GM23338 (cell line): ENCODE data around the gene SLC6A11. TPM values are rescaled to one million over a fixed set of nuclear protein-coding genes. Genes with fewer than 3 reads are reported as not detected.

Experiments used
- ATAC-seq: fragments of 200-7000 bp; cut with Tn5 transposase; 3 replicates; pipeline ENCODE4 v1.9.1; 2020
- DNase-seq: peaks from one replicate; pipeline ENCODE4 v3.0.0-alpha.2; 2015; ENCODE audit warnings: low spot score
- H2AFZ ChIP-seq: fragments of 200-600 bp; sonication (generic); 2 replicates; pipeline ENCODE4 v1.8.0; 2016; ENCODE audit warnings: antibody characterized with exemption, mild to moderate bottlenecking, moderate library complexity
- H3F3A ChIP-seq: fragments of 200-600 bp; sonication (generic); replicated peaks from 2 replicates; pipeline ENCODE4 v1.8.0; 2017; ENCODE audit warnings: antibody characterized with exemption, mixed run types, low read depth
- H3K27ac ChIP-seq: fragments of 200-600 bp; sonication (generic); 2 replicates; pipeline ENCODE4 v1.6.1; 2016; ENCODE audit warnings: low read depth
- H3K27me3 ChIP-seq: fragments of 200-600 bp; sonication (generic); 2 replicates; pipeline ENCODE4 v1.8.0; 2016; ENCODE audit warnings: mild to moderate bottlenecking, mixed run types, moderate library complexity; ENCODE audit not compliant: insufficient read depth
- H3K36me3 ChIP-seq: fragments of 200-600 bp; sonication (generic); 2 replicates; pipeline ENCODE4 v1.8.0; 2016; ENCODE audit warnings: mild to moderate bottlenecking; ENCODE audit not compliant: insufficient read depth
- H3K4me1 ChIP-seq: fragments of 200-600 bp; sonication (generic); 2 replicates; pipeline ENCODE4 v1.8.0; 2016; ENCODE audit warnings: mild to moderate bottlenecking, moderate library complexity; ENCODE audit not compliant: insufficient read depth
- H3K4me2 ChIP-seq: fragments of 200-600 bp; sonication (generic); 2 replicates; pipeline ENCODE4 v1.7.1; 2017; ENCODE audit warnings: mixed run types
- H3K4me3 ChIP-seq: fragments of 200-600 bp; sonication (generic); 2 replicates; pipeline ENCODE4 v1.6.1; 2016; ENCODE audit warnings: mixed run types
- H3K79me2 ChIP-seq: fragments of 200-600 bp; sonication (generic); replicated peaks from 2 replicates; pipeline ENCODE4 v1.8.0; 2017; ENCODE audit warnings: mild to moderate bottlenecking; ENCODE audit not compliant: insufficient read depth
- H3K9me2 ChIP-seq: fragments of 200-600 bp; sonication (generic); 2 replicates; pipeline ENCODE4 v1.8.0; 2017; ENCODE audit not compliant: insufficient read depth
- H4K20me1 ChIP-seq: fragments of 200-600 bp; sonication (generic); replicated peaks from 2 replicates; pipeline ENCODE4 v1.8.0; 2017; ENCODE audit warnings: mild to moderate bottlenecking; ENCODE audit not compliant: insufficient read depth
- H3K27ac Mint-ChIP-seq: 2 replicates; pipeline ENCODE4 v1.8.0; 2020; ENCODE audit warnings: inconsistent platforms, mild to moderate bottlenecking, moderate library complexity, mixed read lengths
- H3K27me3 Mint-ChIP-seq: 3 replicates; pipeline ENCODE4 v1.8.0; 2022; ENCODE audit warnings: low read depth, mild to moderate bottlenecking, moderate library complexity, mixed read lengths, inconsistent platforms; ENCODE audit not compliant: insufficient read depth, poor library complexity
- H3K36me3 Mint-ChIP-seq: 3 replicates; pipeline ENCODE4 v1.8.0; 2021; ENCODE audit warnings: low read depth, mild to moderate bottlenecking, inconsistent platforms, moderate library complexity, mixed read lengths
- H3K4me1 Mint-ChIP-seq: 3 replicates; pipeline ENCODE4 v1.8.0; 2020; ENCODE audit warnings: mild to moderate bottlenecking, inconsistent platforms, mixed read lengths
- H3K4me3 Mint-ChIP-seq: 3 replicates; pipeline ENCODE4 v1.8.0; 2021; ENCODE audit warnings: moderate library complexity, mild to moderate bottlenecking, inconsistent platforms, mixed read lengths
- H3K9me3 Mint-ChIP-seq: 3 replicates; pipeline ENCODE4 v1.8.0; 2020; ENCODE audit warnings: moderate library complexity, mild to moderate bottlenecking, inconsistent platforms, mixed read lengths
- CREB1 ChIP-seq: fragments of 250-450 bp; sonication (Bioruptor Pico); IDR thresholded peaks from 2 replicates; pipeline ENCODE4 v1.5.0; 2020; ENCODE audit warnings: low read depth, mild to moderate bottlenecking, moderate library complexity
- EZH2 ChIP-seq: fragments of 200-600 bp; sonication (generic); IDR thresholded peaks from one replicate; pipeline ENCODE4 v1.8.0; 2017; ENCODE audit warnings: antibody characterized with exemption, mild to moderate bottlenecking, low read depth; ENCODE audit not compliant: unreplicated experiment
- EZH2phosphoT487 ChIP-seq: fragments of 200-600 bp; sonication (generic); IDR thresholded peaks from one replicate; pipeline ENCODE4 v1.8.1; 2018; ENCODE audit warnings: antibody characterized with exemption; ENCODE audit not compliant: unreplicated experiment
- NANOG ChIP-seq: IDR thresholded peaks from 2 replicates; pipeline ENCODE4 v1.6.1; 2016; ENCODE audit warnings: antibody characterized with exemption, borderline replicate concordance
- STAT1 ChIP-seq: IDR thresholded peaks from one replicate; pipeline ENCODE4 v1.6.1; 2016; ENCODE audit warnings: antibody characterized with exemption; ENCODE audit not compliant: unreplicated experiment
- polyA plus RNA-seq: library from polyadenylated mRNA; unstranded; fragments of >200 nt; fragmentation: Nextera tagmentation; extraction: Ambion mirVana; gene quantifications from 2 replicates; pipeline ENCODE4 v1.2.1, GENCODE V29; 2016
- total RNA-seq: library from RNA; depleted of rRNA; stranded (reverse); fragments of >200 nt; shearing (Covaris generic); gene quantifications from 2 replicates; pipeline ENCODE4 v1.2.3, GENCODE V29; 2014
- TF ChIP-seq, protein P1 (sequence below): fragments of 250-450 bp; sonication (Bioruptor Pico); IDR thresholded peaks from 2 replicates; pipeline ENCODE4 v1.5.0; 2020; ENCODE audit warnings: mild to moderate bottlenecking, moderate library complexity
- TF ChIP-seq, protein P2 (sequence below), 2 experiments: fragments of 200-600 bp in 1 of 2; sonication (generic) in 1 of 2; conservative IDR thresholded peaks; 2 replicates each; pipeline versions ENCODE4 v1.5.1 to v1.6.1; 2016 to 2017; ENCODE audit warnings: antibody characterized with exemption in 2 of 2, low read depth in 2 of 2, mild to moderate bottlenecking in 2 of 2, moderate library complexity in 1 of 2
- TF ChIP-seq, protein P3 (sequence below): IDR thresholded peaks from 2 replicates; pipeline ENCODE4 v1.6.1; 2016; ENCODE audit warnings: antibody characterized with exemption

The SLC6A11 gene
- total and polyA plus RNA-seq, 2 experiments from 2014 or later = 0.47 to 1.1 TPM

DNA sequence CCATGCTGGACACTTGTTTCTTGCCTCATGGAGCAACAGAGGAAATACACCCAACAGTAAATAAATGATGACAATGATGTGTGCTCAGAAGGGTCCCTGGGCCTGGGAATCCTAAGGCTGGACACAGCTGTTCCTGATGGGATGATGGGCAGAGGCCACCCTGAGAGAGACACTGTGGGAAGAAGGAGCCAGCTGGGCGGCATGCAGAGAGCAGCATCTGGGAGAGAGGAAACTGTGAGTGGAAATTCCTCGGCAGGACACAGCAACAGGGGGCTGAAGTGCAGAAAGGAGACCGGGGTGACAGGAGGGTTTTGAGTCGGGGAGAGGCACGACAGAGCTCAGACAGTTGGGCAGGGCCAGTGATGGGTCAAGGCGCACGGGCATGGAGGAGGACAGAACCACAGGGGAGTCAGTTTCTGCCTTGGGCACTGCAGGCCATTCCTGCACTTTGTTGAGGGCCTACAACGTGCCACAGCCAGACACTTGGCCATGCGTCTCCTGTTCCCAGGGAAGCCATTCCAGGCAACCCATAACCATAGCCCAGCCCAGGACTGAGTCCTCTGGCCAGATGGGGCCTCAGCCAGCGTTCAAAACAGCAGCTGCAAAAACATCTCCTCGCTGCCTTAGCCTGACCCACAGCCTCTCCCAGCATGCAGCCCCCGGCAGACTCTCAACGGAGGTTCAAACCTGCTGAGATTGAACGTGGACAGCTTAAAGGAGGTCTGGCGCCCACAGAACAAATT lies 139.9 kb downstream of the SLC6A11 start:
- Histone ChIP-seq H3K27me3 (no peaks in the 10 kb centered on the region), H3K27ac (no peak overlapping the region), H3K9me2 (no peaks in the 10 kb centered on the region), H3K4me2 (no peak overlapping the region), H3K79me2 (no peaks in the 10 kb centered on the region), H4K20me1 (no peaks in the 10 kb centered on the region), H2AFZ (no peak overlapping the region), H3K4me3 (no peak overlapping the region), H3F3A (no peaks in the 10 kb centered on the region), H3K4me1 (no peaks in the 10 kb centered on the region), H3K36me3 (no peaks in the 10 kb centered on the region)
- peaks cover 3% of the 10 kb centered on the region; the same call in 2 of the 3 replicates for H3K4me1 Mint-ChIP-seq
- H3K4me3 Mint-ChIP-seq = no peak overlapping the region; the same call in 2 of the 3 replicates
- ATAC-seq (no peak), DNase-seq (no peak)
- no peaks in the 10 kb centered on the region for H3K9me3 Mint-ChIP-seq
- H3K27me3 Mint-ChIP-seq = peaks cover 2% of the 10 kb centered on the region
- no peak overlapping the region for H3K27ac Mint-ChIP-seq
- H3K36me3 Mint-ChIP-seq = no peaks in the 10 kb centered on the region
- no peak for TF ChIP-seq STAT1

DNA sequence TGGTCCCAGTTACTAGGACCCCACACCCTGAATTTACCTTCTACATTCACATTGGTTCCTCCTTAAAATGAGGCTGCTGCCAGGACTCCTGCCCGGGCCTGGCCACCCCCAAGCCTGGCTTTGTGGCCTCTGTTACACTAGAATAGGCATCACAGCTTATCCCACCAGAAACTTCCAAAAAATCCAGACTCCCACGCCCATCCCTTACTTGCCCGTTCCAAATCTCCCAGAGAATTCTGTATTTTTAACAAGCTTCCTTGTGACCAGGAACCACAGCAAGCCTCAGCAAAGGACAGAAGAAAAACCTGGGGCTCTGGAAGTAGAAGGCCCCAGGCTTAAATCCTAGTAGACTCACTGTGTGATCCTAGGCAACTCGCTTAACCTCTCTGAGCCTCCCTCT lies 140.5 kb downstream of the SLC6A11 start:
- no peak overlapping the region for H3K27ac ChIP-seq
- no peak for TF ChIP-seq NANOG
- TF ChIP-seq EZH2phosphoT487 = no peak
- TF ChIP-seq EZH2 = no peak
- TF ChIP-seq, protein P1, sequence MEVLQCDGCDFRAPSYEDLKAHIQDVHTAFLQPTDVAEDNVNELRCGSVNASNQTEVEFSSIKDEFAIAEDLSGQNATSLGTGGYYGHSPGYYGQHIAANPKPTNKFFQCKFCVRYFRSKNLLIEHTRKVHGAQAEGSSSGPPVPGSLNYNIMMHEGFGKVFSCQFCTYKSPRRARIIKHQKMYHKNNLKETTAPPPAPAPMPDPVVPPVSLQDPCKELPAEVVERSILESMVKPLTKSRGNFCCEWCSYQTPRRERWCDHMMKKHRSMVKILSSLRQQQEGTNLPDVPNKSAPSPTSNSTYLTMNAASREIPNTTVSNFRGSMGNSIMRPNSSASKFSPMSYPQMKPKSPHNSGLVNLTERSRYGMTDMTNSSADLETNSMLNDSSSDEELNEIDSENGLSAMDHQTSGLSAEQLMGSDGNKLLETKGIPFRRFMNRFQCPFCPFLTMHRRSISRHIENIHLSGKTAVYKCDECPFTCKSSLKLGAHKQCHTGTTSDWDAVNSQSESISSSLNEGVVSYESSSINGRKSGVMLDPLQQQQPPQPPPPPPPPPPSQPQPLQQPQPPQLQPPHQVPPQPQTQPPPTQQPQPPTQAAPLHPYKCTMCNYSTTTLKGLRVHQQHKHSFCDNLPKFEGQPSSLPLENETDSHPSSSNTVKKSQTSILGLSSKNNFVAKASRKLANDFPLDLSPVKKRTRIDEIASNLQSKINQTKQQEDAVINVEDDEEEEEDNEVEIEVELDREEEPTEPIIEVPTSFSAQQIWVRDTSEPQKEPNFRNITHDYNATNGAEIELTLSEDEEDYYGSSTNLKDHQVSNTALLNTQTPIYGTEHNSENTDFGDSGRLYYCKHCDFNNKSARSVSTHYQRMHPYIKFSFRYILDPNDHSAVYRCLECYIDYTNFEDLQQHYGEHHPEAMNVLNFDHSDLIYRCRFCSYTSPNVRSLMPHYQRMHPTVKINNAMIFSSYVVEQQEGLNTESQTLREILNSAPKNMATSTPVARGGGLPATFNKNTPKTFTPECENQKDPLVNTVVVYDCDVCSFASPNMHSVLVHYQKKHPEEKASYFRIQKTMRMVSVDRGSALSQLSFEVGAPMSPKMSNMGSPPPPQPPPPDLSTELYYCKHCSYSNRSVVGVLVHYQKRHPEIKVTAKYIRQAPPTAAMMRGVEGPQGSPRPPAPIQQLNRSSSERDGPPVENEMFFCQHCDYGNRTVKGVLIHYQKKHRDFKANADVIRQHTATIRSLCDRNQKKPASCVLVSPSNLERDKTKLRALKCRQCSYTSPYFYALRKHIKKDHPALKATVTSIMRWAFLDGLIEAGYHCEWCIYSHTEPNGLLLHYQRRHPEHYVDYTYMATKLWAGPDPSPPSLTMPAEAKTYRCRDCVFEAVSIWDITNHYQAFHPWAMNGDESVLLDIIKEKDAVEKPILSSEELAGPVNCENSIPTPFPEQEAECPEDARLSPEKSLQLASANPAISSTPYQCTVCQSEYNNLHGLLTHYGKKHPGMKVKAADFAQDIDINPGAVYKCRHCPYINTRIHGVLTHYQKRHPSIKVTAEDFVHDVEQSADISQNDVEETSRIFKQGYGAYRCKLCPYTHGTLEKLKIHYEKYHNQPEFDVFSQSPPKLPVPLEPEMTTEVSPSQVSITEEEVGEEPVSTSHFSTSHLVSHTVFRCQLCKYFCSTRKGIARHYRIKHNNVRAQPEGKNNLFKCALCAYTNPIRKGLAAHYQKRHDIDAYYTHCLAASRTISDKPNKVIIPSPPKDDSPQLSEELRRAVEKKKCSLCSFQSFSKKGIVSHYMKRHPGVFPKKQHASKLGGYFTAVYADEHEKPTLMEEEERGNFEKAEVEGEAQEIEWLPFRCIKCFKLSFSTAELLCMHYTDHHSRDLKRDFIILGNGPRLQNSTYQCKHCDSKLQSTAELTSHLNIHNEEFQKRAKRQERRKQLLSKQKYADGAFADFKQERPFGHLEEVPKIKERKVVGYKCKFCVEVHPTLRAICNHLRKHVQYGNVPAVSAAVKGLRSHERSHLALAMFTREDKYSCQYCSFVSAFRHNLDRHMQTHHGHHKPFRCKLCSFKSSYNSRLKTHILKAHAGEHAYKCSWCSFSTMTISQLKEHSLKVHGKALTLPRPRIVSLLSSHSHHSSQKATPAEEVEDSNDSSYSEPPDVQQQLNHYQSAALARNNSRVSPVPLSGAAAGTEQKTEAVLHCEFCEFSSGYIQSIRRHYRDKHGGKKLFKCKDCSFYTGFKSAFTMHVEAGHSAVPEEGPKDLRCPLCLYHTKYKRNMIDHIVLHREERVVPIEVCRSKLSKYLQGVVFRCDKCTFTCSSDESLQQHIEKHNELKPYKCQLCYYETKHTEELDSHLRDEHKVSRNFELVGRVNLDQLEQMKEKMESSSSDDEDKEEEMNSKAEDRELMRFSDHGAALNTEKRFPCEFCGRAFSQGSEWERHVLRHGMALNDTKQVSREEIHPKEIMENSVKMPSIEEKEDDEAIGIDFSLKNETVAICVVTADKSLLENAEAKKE (CRISPR knock-in tag) = no peak
- no peak for TF ChIP-seq CREB1 (CRISPR knock-in tag)
- TF ChIP-seq, protein P2, sequence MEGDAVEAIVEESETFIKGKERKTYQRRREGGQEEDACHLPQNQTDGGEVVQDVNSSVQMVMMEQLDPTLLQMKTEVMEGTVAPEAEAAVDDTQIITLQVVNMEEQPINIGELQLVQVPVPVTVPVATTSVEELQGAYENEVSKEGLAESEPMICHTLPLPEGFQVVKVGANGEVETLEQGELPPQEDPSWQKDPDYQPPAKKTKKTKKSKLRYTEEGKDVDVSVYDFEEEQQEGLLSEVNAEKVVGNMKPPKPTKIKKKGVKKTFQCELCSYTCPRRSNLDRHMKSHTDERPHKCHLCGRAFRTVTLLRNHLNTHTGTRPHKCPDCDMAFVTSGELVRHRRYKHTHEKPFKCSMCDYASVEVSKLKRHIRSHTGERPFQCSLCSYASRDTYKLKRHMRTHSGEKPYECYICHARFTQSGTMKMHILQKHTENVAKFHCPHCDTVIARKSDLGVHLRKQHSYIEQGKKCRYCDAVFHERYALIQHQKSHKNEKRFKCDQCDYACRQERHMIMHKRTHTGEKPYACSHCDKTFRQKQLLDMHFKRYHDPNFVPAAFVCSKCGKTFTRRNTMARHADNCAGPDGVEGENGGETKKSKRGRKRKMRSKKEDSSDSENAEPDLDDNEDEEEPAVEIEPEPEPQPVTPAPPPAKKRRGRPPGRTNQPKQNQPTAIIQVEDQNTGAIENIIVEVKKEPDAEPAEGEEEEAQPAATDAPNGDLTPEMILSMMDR (conservative IDR thresholded peaks at IDR 0.05; ENCODE audit: low read depth in 2 of 2) = no peak
- TF ChIP-seq, protein P3, sequence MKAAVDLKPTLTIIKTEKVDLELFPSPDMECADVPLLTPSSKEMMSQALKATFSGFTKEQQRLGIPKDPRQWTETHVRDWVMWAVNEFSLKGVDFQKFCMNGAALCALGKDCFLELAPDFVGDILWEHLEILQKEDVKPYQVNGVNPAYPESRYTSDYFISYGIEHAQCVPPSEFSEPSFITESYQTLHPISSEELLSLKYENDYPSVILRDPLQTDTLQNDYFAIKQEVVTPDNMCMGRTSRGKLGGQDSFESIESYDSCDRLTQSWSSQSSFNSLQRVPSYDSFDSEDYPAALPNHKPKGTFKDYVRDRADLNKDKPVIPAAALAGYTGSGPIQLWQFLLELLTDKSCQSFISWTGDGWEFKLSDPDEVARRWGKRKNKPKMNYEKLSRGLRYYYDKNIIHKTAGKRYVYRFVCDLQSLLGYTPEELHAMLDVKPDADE = no peak

More for the DNA sequence above, 140.5 kb downstream of the SLC6A11 start:
- DNase-seq (no peak), ATAC-seq (no peak)
- H4K20me1 ChIP-seq = no peaks in the 10 kb centered on the region
- H2AFZ ChIP-seq = no peak overlapping the region
- H3K27me3 Mint-ChIP-seq = peaks cover 2% of the 10 kb centered on the region
- no peak overlapping the region for H3K27ac Mint-ChIP-seq
- H3K9me3 Mint-ChIP-seq = no peaks in the 10 kb centered on the region
- H3K4me3 ChIP-seq = no peak overlapping the region
- H3F3A ChIP-seq = no peaks in the 10 kb centered on the region
- H3K4me2 ChIP-seq = no peak overlapping the region
- no peaks in the 10 kb centered on the region for H3K9me2 ChIP-seq
- no peaks in the 10 kb centered on the region for H3K36me3 Mint-ChIP-seq
- peaks cover 2% of the 10 kb centered on the region; the same call in 1 of the 3 replicates for H3K4me1 Mint-ChIP-seq
- H3K79me2 ChIP-seq = no peaks in the 10 kb centered on the region
- no peaks in the 10 kb centered on the region for H3K4me1 ChIP-seq
- no peaks in the 10 kb centered on the region for H3K36me3 ChIP-seq
- H3K27me3 ChIP-seq = no peaks in the 10 kb centered on the region
- H3K4me3 Mint-ChIP-seq = no peak overlapping the region
